ENCODE data around the gene SBF2. TPM values are rescaled to one million over a fixed set of nuclear protein-coding genes. Genes with fewer than 3 reads are reported as not detected.
"Not testable (repeated sequence)": the region's sequence is repeated elsewhere in the genome, so short reads cannot be mapped to it uniquely, and the experiment has no call there.

The SBF2 gene
- total RNA-seq, 1 donor from 2014 or later: 27.7 TPM

DNA sequence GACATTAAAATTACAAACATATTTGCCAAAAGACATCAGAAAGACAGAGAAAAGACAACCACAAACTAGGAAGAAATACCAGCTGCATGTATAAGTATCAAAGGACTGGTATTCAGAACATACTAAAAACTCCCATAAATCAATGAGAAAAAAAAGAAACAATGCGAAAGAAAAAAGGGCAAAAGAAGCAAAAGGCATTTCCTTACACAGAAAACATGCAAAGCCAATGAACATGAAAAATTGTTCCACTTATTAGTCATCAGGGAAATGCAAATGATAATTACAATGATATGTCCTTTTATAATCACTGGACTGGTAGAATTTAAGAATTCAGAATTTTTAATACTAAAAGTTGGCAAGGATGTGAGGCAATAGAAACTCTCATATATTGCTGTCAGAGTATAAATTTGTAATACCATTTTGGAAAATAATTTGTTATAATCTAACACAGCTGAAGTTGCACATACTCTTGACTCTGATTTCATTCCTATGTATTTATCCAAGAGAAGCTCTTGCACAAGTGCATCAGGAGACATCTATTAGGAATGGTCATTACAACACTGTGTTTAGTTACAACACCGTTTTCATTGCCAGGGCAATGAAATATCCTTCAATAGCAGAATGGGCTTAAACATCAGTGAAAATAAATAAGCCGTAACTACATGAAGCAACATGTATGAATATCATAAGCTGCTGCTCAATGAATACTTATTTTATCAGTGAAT, 350.5 kb downstream of the SBF2 start:
- ATAC-seq: peak; percentile 36

DNA sequence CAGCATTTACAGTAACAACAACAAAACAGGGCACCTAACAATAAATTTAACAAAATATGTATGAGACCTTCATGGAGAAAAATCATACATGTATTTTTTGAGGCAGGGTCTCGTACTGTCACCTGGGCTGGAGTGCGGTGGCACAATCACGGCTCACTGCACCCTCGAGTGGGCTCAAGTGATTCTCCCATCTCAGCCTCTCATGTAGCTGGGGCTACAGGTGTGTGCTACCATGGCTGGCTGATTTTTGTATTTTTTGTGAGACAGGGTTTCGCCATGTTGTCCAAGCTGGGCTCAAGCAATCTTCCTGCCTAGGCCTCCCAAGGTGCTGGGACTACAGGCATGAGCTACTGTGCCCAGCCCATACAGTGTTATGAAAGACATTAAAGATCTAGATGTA, 352.0 kb downstream of the SBF2 start:
- no peak for ATAC-seq

DNA sequence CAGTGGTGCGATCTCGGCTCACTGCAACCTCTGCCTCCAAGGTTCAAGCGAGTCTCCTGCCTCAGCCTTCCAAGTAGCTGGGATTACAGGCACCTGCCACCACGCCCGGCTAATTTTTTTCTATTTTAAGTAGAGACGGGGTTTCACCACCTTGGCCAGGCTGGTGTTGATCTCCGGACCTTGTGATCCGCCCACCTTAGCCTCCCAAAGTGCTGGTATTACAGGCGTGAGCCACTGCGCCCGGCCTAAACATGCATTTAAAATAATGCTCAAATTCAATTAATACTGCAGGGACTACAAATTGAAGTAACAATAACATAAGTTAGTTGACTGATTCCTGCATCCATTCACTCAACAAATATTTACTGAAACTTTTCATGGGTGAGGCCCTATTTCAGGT, 354.9 kb downstream of the SBF2 start:
- ATAC-seq: not testable (repeated sequence)

DNA sequence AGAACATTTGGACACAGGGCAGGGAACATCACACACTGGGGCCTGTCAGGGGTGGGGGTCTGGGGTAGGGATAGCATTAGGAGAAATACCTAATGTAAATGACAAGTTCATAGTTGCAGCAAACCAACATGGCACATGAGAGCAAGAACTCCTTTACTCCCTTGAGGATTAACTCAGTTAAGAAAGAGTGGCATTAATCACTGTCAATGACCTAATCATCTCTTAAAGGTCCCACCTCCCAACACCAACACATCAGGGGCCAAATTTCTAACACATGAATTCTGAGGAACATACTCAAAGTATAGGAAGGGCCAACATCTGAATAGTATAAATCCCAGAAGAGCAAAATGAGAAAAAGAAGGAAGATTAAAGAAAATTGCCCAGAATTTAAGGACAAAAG, 357.3 kb downstream of the SBF2 start:
- ATAC-seq: no peak

DNA sequence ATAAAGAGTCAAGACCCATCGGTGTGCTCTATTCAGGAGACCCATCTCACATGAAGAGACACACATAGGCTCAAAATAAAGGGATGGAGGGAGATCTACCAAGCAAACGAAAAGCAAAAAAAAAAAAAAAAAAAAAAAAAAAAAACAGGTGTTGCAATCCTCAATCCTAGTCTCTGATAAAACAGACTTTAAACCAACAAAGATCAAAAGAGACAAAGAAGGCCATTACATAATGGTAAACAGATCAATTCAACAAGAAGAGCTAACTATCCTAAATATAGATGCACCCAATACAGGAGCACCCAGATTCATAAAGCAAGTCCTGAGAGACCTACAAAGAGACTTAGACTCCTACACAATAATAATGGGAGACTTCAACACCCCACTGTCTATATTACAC, 361.2 kb downstream of the SBF2 start:
- ATAC-seq: not testable (repeated sequence)

DNA sequence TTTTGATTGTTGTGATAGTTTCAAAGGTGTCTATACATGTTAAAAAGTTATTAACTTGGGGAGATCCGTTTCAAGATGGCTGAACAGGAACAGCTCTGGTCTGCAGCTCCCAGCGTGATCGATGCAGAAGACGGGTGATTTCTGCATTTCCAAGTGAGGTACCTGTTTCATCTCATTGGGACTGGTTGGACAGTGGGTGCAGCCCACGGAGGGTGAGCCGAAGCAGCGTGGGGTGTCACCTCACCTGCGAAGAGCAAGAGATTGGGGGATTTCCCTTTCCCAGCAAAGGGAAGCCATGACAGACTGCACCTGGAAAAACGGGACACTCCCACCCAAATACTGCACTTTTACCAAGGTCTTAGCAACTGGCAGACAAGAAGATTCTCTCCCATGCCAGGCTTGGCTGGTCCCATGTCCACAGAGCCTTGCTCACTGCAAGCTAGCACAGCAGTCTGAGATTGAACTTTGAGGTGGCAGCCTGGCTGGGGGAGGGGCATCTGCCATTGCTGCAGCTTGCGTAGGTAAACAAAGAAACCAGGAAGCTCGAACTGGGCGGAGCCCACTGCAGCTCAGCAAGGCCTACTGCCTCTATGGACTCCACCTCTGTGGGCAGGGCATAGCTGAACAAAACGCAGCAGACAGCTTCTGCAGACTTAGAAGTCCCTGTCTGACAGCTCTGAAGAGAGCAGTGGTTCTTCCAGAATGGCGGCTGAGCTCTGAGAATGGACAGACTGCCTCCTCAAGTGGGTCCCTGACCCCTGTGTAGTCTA, 363.3 kb downstream of the SBF2 start:
- not testable (repeated sequence) for ATAC-seq

DNA sequence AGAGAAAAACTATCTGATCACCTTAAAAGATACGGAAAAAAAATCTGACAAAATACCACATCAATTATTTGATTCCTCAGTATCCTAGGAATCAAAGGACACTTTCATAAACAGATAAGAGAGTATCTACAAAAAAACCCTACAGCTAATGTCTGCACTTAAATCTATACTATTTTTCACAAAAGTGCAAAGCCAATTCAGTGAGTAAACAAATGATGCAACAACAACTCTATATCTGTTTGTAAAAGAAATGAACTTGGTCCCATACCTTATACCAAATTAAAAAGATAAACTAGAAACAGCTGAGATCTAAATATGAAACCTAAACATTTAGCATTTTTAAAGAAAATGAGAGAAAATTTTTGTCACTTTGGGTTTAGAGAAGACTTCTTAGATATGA, 366.3 kb downstream of the SBF2 start:
- ATAC-seq: no peak

DNA sequence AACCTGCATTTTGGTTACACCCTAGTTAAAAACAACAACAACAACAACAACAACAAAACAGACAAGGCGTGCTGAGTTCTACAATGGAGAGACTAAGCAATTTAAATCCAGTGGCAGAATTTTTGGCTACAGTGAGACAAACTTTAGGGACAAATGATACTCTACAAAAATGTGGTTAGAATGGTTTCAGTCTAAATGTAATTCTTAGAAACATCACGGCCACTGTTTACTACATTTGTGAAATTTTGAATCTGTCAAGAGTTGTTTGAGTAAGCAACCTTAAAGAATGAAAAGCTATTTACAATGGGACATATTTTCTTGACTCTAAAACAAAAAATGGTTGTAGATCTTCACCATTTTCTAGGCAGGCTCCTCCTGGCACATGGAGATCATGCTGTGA, 370.7 kb downstream of the SBF2 start:
- ATAC-seq: no peak

DNA sequence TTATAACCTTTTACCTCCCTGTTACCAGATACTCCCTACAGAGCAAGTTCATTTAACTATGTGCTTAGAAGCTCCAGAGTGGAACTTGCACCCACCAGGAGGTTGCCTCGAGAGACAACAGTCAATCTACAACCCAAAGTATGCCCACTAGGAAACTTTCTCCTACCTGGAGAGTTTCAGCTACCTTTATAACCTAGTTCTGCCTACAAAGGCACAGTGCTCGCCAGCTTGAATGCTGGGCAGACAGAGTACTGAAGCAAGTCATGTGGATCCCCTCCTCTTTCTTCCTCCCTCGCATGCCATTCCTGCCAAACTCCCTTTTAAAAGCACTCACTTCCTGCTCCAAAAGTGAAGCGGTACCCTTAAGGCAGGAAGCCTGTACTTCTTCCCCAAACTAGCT, 371.2 kb downstream of the SBF2 start:
- ATAC-seq: peak; percentile 26

DNA sequence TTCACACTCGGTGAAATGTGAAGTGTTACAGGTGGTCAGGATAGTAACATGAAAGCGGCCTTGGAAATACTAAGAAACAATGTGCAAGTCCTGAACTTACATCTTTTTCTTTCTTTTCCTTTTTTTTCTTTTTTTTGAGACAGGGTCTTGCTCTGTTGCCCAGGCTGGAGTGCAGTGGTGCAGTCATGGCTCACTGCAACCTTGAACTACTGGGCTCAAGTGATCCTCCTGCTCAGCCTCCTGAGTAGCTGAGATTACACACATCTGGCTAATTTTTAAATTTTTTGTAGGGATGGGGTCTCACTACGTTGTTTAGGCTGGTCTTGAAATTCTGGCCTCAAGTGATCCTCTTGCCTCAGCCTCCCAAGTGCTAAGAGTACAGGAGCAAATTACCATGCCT, 377.5 kb downstream of the SBF2 start:
- ATAC-seq: no peak

DNA sequence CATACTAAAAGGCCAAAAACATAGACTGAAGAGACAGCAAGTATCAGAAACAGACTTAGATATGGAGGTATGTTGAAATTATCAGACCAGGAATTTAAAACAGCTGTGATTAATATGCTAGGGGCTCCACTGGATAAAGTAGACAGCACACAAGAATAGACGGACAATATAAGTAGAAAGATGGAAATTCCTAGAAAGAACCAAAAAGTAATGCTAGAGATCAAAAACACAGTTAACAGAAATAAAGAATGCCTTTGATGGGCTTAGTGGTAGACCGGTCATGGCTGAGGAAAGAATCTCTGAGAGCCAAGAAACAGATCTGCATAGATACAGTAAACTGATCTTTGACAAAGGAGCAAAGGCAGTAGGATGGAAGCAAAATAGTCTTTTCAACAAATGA, 380.0 kb downstream of the SBF2 start:
- no peak for ATAC-seq

DNA sequence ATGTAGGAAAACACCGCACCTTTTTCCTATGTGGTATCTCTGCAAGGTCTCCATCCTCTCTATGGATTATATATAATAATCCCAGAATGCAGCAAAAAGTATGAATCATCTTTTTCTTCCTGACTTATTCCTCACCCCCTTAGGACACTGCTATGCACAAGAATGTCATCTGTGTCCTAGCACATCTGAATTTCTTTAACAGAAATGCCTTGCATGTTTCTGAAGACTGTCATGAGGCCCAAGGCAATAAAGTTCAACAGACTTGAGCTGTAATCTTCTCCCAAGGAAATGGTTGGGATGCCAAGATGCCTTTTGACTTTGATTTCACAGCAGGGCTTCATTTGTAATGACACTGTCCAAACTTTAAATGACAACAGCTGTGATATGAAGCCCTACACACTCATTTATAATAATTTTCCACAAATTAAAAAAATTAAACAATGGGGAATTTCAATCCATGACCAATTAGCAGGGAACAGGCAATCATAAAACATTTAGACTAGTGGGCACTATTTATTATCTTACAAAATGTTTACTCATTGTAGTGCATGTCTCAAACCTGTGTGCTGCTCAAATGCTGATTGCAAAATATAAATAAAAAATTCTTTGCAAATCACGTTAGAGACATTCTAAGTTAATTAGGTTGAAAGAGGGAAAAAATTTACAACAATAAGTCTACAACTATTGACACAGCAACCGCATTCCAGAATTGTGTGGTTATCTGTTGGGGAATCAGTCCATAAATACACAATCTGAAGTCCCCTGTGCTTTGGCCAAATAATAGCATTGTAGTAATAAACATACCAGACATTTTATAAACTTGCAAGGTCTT, 387.8 kb downstream of the SBF2 start:
- ATAC-seq: peak; percentile 11

DNA sequence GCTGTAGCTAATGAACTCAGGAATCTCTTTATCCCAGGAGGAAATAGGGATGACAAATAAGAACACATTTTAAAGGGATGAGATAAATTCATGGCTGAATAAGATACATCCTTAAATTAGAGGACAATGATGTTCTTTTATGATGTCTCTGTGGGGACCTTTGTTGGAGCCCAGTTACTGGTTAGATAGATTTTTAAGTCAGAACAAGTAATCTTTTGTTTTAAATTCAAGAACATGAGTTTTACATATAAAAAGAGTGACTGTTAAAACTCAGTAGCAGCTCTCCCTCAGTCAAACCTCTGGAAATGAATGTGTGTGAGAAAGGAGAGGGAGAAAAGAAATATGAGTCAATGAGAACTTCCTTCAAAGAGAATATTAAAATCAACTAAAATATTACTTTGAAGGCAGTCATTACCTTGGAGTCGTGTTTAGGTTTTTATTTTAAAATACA, 388.5 kb downstream of the SBF2 start:
- no peak for ATAC-seq

DNA sequence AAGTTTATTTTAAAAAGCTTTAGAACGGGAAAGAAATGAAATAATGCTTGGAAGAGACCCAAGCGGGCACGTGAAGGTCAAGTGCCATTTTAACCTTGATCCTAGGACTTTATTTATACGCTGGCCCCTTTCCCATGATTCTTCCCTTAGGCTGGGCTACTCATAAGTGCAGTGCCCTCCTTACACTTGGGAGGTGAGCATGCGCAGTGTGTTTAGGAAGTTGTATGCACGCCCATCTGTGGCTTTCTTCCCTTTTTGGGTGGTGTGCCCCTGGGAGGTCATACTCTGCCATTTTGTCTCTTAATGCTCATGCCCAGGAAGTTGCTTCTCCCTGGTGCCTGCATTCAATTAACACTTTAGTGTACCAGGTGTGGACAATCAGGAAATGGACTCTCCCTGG, 390.4 kb downstream of the SBF2 start:
- ATAC-seq: no peak

DNA sequence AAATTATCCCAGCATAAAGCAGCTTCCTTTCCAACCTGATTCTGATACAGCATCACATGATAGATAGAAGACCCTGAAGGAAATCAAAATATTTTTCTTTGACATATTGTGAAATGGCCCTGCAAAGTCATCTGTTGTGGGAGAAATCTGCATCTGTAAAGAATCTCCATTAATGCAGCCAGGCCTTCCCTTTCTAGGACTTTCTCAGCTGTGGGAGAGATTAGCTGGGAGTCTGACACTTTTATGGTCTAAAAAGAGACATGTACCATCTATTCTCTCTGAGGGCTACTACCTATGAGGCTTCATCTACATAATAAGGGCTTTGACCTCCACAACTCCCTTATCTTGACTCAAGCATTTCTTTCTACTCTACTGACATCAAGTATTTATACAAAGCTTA, 392.1 kb downstream of the SBF2 start:
- ATAC-seq: no peak

DNA sequence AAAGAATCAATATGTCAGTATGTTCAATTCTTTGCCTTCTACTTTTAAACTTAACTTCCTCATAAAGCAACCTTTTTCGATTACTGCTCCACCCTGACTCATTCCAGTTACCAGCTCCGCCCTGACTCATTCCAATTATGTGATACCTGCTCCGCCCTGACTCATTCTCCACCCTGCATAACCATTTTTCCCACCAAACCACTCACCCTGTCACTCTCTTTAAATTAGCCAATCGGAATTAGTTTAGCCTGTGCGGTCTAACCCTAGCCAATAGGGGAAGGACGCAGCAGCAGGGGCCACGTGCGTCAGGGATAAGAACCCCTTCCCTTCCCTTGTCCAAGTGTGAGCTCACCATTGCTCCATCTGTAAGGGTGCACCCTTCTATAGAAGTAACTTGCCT, 393.8 kb downstream of the SBF2 start:
- peak; percentile 90 for ATAC-seq

DNA sequence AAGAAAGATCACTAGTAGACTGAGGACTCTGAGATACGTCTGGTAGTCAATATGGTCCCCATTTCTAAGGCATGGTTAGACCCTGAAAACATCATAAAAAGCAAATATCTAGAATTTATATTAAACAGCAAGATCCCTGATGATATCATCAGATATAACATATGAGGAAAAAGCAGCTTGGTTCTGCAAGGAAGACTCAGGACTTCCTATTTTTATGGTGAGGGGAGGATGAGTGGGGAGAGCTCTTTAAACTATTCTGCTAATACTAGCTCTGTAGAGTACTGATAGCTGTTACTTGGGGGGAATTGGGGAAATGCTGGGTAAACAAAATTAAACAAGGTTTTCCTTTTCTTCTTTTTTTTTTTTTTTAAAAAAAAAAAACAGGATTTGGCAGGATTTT, 394.3 kb downstream of the SBF2 start:
- ATAC-seq: no peak

DNA sequence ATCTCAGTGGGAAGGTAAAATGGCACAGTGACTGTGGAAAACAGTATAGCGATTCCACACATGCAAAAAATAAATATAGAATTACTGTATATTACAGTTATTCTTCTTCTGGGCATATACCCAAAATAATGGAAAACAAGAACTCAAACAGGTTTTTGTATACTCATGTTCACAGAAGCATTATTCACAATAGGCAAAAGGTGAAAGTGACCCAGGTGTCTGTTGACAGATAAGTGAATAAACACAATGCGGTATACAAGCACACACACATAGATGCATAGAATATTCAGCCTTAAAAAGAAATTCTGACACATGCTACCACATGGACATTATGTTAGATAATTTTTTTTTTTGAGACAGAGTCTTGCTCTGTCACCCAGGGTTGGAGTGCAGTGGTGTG, 397.1 kb downstream of the SBF2 start:
- ATAC-seq: no peak

DNA sequence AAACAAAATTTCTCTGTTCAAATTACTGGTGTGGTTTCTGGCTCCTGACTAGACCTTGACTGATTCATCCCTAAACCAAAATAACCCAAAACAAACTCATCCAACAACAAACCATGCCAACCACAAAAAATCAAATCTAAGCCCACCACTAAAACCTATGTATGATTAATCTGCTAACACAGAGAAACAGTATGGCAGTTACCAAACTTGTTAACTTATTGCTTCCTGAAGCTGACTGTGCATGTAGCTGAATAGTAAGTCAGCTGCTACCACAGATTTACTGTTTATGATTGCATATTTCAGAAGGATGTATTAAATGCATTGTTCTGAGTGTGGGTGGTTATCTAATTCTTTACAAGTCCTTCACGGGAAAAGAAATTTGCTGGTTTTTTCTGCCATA, 399.0 kb downstream of the SBF2 start:
- no peak for ATAC-seq

DNA sequence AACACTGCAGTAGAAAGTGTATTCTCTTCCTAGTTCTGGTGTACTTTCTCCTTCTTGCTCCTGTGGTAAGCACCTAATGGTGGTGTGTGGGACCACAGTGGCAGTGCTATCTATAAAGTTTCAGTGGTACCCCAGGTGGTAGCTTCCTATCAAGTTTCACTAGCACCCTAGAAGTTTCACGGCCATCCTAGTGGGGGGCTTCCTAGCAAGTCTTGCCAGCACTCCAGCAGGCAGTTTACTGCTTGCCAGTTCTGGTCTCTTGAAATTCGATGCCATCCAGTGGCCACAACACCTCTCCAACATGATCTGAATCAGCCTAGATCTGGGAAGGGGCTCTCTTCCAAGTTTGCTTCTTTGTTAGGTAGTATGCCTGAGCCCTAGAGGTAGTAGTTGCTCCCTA, 400.5 kb downstream of the SBF2 start:
- ATAC-seq: no peak

DNA sequence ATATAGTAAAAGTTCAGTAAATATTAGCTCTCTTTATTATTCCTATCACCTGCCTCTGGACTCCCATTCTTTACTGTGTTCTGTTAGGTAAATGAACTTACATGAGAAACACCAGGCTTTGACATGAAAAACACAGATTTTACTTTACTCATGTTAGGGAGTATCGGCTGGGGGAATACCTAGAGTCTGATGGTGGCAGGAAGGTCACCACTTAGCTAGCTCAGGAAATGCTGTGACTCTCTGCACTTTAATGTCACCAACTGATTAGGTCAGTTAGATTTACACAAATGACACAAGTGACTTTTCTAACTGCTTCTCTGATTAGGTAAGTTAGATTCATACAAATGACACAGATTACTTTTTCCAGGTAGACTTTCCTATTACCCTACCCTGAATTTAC, 405.1 kb downstream of the SBF2 start:
- ATAC-seq: no peak

DNA sequence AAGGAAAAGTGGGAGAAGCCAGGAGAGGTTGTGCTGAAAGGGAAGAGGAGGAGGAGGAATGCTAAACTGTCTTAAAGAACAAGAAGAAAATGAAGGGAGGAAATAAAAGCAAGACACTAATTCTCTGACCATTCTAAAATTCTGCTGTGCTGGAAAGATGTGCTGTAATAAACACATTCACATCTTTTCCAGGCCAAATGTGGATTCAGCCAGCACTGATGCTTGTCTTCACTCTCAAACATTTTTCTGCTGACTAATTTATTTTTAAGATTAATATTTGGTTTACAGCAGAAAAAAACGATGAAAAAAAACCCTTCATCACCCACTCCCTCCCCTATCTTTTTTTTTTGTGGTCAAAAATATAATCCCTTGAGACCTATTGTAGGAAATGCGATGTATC, 406.5 kb downstream of the SBF2 start:
- no peak for ATAC-seq

DNA sequence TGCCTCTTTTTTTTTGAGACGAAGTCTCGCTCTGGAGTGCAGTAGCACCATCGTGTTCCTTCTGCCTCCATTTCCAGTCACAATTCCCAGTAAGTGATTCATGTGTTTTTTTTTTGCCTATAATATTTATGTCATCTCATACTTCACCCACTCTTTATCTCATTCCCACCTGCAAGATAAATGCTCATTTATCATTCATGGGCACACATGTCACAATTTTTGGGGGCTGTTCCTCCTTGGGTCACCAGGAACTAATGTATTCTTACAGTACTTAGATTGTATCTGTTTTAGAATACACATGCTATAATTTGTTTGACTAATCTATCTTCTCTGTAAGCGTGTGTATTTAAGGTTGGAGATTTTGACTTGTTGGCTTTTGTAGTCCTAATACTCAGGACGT, 407.4 kb downstream of the SBF2 start:
- ATAC-seq: no peak
